ENCODE data around the gene LGR4. TPM values are rescaled to one million over a fixed set of nuclear protein-coding genes. Genes with fewer than 3 reads are reported as not detected.

Gene LGR4
- total and polyA plus RNA-seq, 2 experiments from 2014 or later: 22.6 to 99.6 TPM

DNA sequence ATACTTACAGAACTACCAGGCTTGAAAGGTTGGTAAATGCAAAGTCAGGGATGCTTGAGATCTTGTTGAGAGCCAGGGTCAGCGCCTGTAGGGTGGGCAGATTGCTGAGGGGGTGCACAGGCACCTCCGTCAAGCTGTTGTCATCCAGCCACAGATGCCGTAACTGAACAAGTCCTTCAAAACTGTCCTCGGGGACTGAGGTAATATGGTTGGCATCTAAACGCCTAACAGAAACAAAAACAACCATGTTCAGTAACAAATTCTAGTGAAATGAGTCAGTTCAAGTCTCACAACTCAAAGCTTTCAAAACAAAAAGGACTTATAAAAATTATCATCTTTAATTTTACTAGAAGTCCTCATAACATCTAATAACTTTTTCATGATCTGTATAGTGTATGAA is 87.3 kb downstream of the LGR4 start:
- peaks cover 39% of the 10 kb centered on the region for H3K4me1 ChIP-seq (ENCODE audit: insufficient read depth)
- Mint-ChIP-seq H3K27ac (no peak overlapping the region), H3K4me3 (no peak overlapping the region), H3K9me3 (no peaks in the 10 kb centered on the region), H3K27me3 (ENCODE audit: insufficient read depth, low read depth, poor library complexity) (no peaks in the 10 kb centered on the region), H3K36me3 (ENCODE audit: low read depth) (peaks cover 28% of the 10 kb centered on the region; the same call in 2 of the 3 replicates), H3K4me1 (peaks cover 33% of the 10 kb centered on the region)
- ATAC-seq: no peak
- H3K79me2 ChIP-seq (replicated peaks; ENCODE audit: insufficient read depth): peaks cover 21% of the 10 kb centered on the region
- no peaks in the 10 kb centered on the region for H4K20me1 ChIP-seq (replicated peaks; ENCODE audit: insufficient read depth)
- DNase-seq (ENCODE audit: low spot score): no peak
- no peak overlapping the region for H3K27ac ChIP-seq (ENCODE audit: low read depth)
- H3K36me3 ChIP-seq (ENCODE audit: insufficient read depth): peaks cover 24% of the 10 kb centered on the region
- H3K27me3 ChIP-seq (ENCODE audit: insufficient read depth): no peaks in the 10 kb centered on the region
- no peak overlapping the region for H3K4me3 ChIP-seq
- no peaks in the 10 kb centered on the region for H3K9me2 ChIP-seq (ENCODE audit: insufficient read depth)
- TF ChIP-seq STAT1 (IDR thresholded peaks at IDR 0.05; ENCODE audit: unreplicated experiment) (no peak), POLR2AphosphoS5 (IDR thresholded peaks at IDR 0.05; ENCODE audit: low read depth) (no peak), NANOG (IDR thresholded peaks at IDR 0.05; ENCODE audit: borderline replicate concordance) (no peak)
- TF ChIP-seq, protein P1, sequence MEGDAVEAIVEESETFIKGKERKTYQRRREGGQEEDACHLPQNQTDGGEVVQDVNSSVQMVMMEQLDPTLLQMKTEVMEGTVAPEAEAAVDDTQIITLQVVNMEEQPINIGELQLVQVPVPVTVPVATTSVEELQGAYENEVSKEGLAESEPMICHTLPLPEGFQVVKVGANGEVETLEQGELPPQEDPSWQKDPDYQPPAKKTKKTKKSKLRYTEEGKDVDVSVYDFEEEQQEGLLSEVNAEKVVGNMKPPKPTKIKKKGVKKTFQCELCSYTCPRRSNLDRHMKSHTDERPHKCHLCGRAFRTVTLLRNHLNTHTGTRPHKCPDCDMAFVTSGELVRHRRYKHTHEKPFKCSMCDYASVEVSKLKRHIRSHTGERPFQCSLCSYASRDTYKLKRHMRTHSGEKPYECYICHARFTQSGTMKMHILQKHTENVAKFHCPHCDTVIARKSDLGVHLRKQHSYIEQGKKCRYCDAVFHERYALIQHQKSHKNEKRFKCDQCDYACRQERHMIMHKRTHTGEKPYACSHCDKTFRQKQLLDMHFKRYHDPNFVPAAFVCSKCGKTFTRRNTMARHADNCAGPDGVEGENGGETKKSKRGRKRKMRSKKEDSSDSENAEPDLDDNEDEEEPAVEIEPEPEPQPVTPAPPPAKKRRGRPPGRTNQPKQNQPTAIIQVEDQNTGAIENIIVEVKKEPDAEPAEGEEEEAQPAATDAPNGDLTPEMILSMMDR (conservative IDR thresholded peaks at IDR 0.05; ENCODE audit: low read depth in 2 of 2): no peak
- TF ChIP-seq, protein P2, sequence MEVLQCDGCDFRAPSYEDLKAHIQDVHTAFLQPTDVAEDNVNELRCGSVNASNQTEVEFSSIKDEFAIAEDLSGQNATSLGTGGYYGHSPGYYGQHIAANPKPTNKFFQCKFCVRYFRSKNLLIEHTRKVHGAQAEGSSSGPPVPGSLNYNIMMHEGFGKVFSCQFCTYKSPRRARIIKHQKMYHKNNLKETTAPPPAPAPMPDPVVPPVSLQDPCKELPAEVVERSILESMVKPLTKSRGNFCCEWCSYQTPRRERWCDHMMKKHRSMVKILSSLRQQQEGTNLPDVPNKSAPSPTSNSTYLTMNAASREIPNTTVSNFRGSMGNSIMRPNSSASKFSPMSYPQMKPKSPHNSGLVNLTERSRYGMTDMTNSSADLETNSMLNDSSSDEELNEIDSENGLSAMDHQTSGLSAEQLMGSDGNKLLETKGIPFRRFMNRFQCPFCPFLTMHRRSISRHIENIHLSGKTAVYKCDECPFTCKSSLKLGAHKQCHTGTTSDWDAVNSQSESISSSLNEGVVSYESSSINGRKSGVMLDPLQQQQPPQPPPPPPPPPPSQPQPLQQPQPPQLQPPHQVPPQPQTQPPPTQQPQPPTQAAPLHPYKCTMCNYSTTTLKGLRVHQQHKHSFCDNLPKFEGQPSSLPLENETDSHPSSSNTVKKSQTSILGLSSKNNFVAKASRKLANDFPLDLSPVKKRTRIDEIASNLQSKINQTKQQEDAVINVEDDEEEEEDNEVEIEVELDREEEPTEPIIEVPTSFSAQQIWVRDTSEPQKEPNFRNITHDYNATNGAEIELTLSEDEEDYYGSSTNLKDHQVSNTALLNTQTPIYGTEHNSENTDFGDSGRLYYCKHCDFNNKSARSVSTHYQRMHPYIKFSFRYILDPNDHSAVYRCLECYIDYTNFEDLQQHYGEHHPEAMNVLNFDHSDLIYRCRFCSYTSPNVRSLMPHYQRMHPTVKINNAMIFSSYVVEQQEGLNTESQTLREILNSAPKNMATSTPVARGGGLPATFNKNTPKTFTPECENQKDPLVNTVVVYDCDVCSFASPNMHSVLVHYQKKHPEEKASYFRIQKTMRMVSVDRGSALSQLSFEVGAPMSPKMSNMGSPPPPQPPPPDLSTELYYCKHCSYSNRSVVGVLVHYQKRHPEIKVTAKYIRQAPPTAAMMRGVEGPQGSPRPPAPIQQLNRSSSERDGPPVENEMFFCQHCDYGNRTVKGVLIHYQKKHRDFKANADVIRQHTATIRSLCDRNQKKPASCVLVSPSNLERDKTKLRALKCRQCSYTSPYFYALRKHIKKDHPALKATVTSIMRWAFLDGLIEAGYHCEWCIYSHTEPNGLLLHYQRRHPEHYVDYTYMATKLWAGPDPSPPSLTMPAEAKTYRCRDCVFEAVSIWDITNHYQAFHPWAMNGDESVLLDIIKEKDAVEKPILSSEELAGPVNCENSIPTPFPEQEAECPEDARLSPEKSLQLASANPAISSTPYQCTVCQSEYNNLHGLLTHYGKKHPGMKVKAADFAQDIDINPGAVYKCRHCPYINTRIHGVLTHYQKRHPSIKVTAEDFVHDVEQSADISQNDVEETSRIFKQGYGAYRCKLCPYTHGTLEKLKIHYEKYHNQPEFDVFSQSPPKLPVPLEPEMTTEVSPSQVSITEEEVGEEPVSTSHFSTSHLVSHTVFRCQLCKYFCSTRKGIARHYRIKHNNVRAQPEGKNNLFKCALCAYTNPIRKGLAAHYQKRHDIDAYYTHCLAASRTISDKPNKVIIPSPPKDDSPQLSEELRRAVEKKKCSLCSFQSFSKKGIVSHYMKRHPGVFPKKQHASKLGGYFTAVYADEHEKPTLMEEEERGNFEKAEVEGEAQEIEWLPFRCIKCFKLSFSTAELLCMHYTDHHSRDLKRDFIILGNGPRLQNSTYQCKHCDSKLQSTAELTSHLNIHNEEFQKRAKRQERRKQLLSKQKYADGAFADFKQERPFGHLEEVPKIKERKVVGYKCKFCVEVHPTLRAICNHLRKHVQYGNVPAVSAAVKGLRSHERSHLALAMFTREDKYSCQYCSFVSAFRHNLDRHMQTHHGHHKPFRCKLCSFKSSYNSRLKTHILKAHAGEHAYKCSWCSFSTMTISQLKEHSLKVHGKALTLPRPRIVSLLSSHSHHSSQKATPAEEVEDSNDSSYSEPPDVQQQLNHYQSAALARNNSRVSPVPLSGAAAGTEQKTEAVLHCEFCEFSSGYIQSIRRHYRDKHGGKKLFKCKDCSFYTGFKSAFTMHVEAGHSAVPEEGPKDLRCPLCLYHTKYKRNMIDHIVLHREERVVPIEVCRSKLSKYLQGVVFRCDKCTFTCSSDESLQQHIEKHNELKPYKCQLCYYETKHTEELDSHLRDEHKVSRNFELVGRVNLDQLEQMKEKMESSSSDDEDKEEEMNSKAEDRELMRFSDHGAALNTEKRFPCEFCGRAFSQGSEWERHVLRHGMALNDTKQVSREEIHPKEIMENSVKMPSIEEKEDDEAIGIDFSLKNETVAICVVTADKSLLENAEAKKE (CRISPR knock-in tag; IDR thresholded peaks at IDR 0.05): no peak
- TF ChIP-seq, protein P3, sequence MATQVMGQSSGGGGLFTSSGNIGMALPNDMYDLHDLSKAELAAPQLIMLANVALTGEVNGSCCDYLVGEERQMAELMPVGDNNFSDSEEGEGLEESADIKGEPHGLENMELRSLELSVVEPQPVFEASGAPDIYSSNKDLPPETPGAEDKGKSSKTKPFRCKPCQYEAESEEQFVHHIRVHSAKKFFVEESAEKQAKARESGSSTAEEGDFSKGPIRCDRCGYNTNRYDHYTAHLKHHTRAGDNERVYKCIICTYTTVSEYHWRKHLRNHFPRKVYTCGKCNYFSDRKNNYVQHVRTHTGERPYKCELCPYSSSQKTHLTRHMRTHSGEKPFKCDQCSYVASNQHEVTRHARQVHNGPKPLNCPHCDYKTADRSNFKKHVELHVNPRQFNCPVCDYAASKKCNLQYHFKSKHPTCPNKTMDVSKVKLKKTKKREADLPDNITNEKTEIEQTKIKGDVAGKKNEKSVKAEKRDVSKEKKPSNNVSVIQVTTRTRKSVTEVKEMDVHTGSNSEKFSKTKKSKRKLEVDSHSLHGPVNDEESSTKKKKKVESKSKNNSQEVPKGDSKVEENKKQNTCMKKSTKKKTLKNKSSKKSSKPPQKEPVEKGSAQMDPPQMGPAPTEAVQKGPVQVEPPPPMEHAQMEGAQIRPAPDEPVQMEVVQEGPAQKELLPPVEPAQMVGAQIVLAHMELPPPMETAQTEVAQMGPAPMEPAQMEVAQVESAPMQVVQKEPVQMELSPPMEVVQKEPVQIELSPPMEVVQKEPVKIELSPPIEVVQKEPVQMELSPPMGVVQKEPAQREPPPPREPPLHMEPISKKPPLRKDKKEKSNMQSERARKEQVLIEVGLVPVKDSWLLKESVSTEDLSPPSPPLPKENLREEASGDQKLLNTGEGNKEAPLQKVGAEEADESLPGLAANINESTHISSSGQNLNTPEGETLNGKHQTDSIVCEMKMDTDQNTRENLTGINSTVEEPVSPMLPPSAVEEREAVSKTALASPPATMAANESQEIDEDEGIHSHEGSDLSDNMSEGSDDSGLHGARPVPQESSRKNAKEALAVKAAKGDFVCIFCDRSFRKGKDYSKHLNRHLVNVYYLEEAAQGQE (IDR thresholded peaks at IDR 0.05; ENCODE audit: unreplicated experiment): no peak
- H2AFZ ChIP-seq: no peak overlapping the region
- H3K4me2 ChIP-seq: no peak overlapping the region
- no peaks in the 10 kb centered on the region for H3F3A ChIP-seq (replicated peaks; ENCODE audit: low read depth)

Measured in GM23338 (cell line).